Ureter (tissue), 1 donor: Measurements from ENCODE around the gene DDX5. TPM values are rescaled to one million over a fixed set of nuclear protein-coding genes. Genes with fewer than 3 reads are reported as not detected.
A peak's percentile ranks its signal among the peaks of the same experiment; 100 is the strongest.
"Not testable (repeated sequence)": the region's sequence is repeated elsewhere in the genome, so short reads cannot be mapped to it uniquely, and the experiment has no call there.

Experiments used
- DNase-seq: peaks from one replicate; pipeline ENCODE4 v3.0.0-alpha.2; 2020; ENCODE audit warnings: low spot score
- total RNA-seq: library from RNA; stranded (reverse); gene quantifications from one replicate; pipeline ENCODE4 v1.2.4, GENCODE V29; 2023
- donor health status: DM: yes; HTN: yes; CAD: no.

The DDX5 gene
- total RNA-seq, 1 donor from 2014 or later: 1,008 TPM

DNA sequence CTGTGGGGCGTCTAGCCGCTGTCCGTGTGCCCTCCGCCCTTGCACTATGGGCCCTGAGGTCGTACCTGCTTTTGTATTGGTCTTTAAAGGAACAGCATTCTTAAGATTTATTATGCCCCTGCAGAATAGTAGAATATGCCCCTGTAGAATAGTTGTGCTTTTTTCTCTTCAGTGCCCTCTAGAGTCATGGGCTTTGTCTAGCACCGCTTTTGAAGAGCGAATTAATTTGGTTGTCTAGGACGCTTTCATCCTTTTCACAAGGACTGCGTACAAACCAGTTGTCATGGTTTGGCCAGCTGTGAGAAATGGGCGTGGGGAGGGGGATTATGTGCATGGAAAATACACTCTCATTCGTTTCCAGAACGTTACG, 1.3 kb upstream of the DDX5 start:
- DNase-seq: peak; percentile 46

DNA sequence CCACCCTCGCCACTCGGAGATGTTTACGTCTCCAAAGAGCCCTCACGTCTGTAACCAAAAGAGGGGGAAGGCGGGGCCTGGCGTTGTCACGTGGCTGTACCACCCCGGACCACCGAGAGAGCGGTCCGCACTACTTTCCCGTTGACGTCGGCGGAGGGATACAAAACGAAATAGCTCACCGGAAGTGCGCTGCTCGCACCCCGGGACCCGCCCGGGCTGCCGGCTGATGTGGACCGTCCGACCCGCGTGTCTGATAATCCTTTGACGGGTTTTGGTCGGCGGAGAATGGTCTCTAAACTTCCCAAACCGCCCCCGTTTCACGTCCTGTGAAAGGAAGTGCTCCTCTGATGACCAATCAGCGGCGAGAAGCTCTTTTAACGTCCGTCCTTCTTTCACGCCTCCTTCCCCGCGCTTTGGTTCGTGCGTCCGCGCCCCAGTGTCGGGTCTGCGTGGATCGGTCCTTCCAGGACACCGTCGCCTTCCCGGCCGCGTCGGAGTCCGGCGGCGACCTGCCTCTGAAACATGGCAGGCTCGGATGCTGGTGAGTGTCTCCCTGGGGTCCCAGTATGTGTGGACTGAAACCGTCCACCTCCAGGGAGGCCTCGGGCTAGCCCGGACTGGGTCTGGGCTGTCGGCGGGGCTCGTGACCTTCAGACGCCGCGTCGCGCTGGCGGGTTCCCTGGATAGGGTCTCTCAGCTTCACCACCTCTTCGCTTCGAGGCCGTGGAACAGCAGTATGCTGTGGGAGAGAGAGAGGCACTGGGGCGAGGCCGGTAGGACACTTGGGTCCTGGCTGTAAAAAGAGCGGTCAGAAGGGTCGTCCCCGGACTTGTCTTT, 705 bp upstream of the DDX5 start, which contains the start of gene CEP95:
Gene CEP95, plus strand, starts transcription at position 402 of the 837 bp plus-strand sequence. Its CDS starts 121 bp downstream, at position 523.
- peak; percentile 97 for DNase-seq

DNA sequence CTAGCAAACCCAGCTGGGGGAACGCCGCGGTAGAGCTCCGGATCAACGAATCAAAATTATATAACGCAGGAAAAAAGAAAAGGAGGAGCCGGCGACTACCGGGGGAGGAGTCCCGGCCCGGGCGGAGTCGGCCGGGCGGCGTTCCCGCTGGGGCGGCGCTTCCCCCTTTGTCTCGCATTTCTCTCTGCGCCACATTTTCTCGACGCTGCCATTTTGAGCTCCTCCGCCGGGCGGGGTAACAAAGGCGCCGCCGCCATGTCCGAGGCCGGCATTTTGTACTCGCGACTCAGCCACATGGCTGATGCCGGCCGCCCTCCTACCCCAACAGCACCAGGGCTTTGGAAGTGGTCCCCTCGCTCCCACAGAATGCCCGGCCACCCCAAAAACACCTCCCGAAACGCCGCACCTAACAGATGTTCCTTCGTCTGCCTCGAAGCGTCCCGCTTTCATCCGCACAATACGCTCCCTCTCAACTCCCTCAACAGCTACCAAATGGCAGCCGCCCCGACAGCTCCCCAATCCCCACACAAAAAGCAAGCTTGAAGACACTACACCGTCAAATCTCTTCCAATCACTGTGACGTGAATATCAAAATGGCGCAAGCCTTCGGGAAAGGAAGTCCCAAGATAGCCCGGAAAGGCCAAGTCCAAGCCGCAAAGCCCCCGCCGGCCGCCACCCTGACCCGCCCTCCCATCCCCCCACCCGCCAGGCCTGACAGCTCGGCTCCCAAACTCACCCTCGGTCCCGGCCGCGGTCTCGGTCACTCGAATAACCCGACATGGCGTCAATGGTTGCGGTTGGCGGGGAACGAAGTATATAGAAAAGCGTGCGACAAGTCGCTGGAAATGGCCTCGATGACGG, 519 bp downstream of the DDX5 start:
- peak; percentile 94 for DNase-seq

GRCh38 chr17:64504769-64505339, 1.2 kb downstream of the DDX5 start:
- no peak for DNase-seq

- DNase-seq: no peak
Measured at GRCh38 chr17:64503821-64504768, 2.0 kb downstream of the DDX5 start.

GRCh38 chr17:64503341-64503740, 2.7 kb downstream of the DDX5 start:
- DNase-seq: no peak

DNA sequence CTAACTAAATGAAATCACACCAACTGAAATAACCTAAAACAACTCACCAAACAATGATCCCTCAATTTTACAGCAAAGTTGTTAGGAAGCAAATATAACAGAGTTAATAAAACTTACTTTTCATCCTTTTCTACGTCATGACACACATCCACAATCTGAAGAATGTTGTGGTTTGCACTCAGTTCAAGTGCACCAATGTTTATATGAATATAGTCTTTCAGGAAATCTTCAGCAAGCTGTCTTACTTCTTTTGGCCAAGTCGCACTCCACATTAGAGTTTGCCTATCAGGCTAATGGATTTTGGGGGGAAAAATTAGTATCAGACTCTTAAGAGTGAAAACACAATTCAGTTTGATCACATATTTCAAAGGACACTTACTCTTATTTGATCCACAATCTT, 3.3 kb downstream of the DDX5 start:
- no peak for DNase-seq

DNA sequence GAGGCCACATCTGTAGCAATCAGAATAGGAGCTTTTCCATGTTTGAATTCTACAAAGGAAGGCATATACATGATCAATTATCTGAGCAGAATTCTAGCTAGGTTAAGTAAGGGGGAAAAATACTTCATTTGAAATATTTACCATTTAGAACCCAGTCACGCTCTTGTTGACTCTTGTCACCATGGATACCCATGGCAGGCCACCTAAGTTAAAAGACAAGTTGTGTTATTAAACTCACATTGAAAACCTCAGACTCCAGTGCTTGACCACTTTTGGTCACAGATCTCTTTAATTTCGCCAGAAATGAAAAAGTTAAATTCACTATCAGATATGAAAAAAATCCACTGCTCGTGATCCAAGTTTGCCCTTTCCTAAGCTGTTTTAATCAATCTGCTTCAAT, 4.1 kb downstream of the DDX5 start:
- DNase-seq: no peak

DNA sequence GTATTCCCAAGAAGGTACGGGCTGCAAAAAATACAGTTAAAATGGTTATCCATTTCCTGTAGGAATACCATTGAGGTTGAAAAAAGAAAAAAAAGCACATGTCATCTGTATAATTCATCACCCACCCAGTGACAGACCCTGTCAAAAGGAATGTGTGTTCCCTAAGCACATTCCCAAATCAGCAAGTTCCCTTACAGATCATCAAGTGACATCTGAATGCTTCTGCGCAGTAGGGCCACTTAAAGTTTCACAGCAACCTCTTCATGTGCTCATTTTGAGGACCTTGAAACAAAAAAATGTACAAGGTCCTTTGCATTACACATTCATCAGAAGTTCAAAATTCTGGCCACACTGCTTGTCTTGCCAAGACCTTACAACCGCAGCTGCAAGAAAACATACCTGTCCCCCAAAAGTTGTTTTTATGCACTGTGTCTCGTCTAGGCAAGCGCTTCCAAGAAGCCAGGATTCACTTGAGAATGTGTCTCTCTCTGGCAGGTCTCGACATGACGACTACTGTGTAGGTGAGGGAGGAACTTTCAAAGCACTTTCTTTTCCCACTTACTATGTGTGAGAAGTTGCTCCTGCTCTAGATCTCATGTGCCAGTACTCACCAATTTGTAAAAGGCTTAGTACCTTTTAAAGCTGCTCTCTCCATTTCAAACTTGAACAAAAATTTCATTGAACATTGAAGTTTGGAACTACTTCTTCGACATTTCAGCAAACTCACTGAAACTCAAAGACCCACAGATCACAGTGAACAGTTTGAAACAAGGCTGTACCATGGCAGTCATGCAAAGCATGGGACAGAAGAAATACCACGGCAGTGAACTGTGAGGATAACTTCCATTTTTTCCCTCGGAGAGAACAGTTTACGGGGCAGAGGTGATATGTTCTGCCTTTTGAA, 5.0 kb downstream of the DDX5 start:
- no peak for DNase-seq

GRCh38 chr17:64500487-64500859, 5.6 kb downstream of the DDX5 start:
- no peak for DNase-seq

DNA sequence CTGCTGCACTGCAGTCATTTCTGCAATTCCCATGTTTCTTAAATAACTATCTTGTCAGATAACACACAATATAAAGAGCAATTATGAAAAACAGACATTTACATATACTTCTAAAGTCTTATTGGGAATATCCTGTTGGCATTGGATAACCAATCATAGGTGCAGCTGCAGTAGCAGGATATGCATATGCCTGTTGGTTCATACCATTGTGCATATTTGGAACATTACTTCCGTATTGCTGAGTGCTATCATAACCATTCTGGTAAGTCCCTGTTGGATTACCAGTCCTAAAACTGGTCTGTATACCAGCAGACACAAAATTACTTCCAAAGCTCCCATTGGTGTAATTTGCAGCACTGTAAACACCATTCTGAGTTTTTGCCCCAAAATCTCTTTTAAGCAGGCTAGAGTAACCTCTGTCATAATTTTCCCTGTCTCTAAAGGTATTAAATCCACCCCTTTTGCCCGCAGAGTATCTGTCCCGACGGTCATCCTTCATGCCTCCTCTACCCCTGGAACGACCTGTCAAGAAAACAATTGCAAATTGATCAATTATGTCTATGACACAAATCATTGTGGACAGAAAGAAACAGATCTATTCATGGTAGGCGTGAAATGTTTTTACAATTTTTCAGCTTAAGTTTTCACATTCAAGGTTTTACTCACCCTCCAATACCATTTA, 6.1 kb downstream of the DDX5 start:
- DNase-seq: no peak

GRCh38 chr17:64498308-64499203, 7.5 kb downstream of the DDX5 start:
- DNase-seq: no peak

- no peak for DNase-seq
Measured at GRCh38 chr17:64497565-64498035, 8.5 kb downstream of the DDX5 start.

- peak; percentile 93 for DNase-seq
Measured at GRCh38 chr17:64496786-64497564, 9.1 kb downstream of the DDX5 start, which contains the start of gene POLG2. POLG2 (minus strand) TSS chr17:64497054; CDS start chr17:64496968, 86 bp downstream.

- DNase-seq: no peak
Measured at GRCh38 chr17:64496348-64496785, 9.7 kb downstream of the DDX5 start.

DNA sequence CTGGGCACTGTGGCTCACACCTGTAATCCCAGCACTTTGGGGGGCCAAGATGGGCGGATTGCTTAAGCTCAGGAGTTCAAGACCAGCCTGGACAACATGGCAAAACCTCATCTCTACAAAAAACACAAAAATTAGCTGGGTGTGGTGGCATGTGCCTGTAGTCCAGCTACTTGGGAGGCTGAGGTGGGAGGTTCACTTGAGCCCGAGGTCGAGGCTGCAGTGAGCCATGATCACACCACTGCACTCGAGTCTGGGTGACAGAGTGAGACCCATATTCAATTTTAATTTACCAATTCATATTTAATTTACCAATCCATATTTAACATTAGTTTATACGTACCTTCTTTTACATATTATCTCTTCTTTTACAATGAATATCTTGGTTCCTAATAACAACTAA, 10.8 kb downstream of the DDX5 start:
- not testable (repeated sequence) for DNase-seq

DNA sequence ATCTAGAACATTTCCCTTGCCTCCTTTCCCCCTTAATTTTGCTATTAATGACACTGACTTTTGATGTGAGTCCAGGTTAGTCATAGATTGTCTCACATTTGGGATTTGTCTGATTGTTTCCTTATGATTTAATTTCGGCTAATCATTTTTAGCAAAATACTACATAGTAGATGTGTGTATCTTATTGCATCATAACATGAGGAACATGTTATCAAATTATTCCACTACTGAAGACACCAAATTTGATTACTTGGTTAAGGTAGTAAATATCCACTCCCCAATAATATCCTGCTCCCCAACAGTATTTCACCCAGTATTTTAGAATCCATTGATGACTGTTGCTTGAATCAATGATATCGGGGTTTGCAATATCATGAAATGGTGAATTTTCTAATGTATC, 12.0 kb downstream of the DDX5 start:
- no peak for DNase-seq
